Small intestine (tissue), 7 donors: ENCODE results near the gene EPN3. TPM values are rescaled to one million over a fixed set of nuclear protein-coding genes. Genes with fewer than 3 reads are reported as not detected.

Source experiments
- DNase-seq, 2 donors: peaks; one replicate each; pipeline versions ENCODE4 v3.0.0 to v3.0.0-alpha.2; 2013
- FAIRE-seq: peaks from 2 replicates; lab custom pipeline; 2012; peaks lifted over from hg19 to GRCh38; lab: Jason Lieb, UNC
- H3K27ac ChIP-seq, 3 donors: one replicate each; pipeline ENCODE4 v1.5.1; 2013; ENCODE audit warnings: low read length in 2 of 3, mild to moderate bottlenecking in 2 of 3, control low read depth in 1 of 3, inconsistent platforms in 1 of 3, low read depth in 1 of 3, moderate library complexity in 1 of 3
- H3K27me3 ChIP-seq, 3 donors: one replicate each; pipeline ENCODE4 v1.6.1; 2013; ENCODE audit warnings: low read length in 3 of 3, inconsistent platforms in 1 of 3; ENCODE audit not compliant: control insufficient read depth in 3 of 3, insufficient read depth in 3 of 3
- H3K36me3 ChIP-seq, 3 donors: one replicate each; pipeline ENCODE4 v1.6.1; 2013; ENCODE audit warnings: low read length in 3 of 3, inconsistent platforms in 1 of 3, low read depth in 1 of 3, mild to moderate bottlenecking in 1 of 3, moderate library complexity in 1 of 3; ENCODE audit not compliant: control insufficient read depth in 3 of 3, insufficient read depth in 2 of 3
- H3K4me1 ChIP-seq, 3 donors: one replicate each; pipeline ENCODE4 v1.6.1; 2013; ENCODE audit warnings: low read length in 2 of 3, inconsistent platforms in 1 of 3, low read depth in 1 of 3, mild to moderate bottlenecking in 1 of 3, moderate library complexity in 1 of 3; ENCODE audit not compliant: control insufficient read depth in 3 of 3, insufficient read depth in 2 of 3
- H3K4me3 ChIP-seq, 3 donors: one replicate each; pipeline ENCODE4 v1.5.1; 2013; ENCODE audit warnings: low read length in 3 of 3, control low read depth in 1 of 3, inconsistent platforms in 1 of 3, low read depth in 1 of 3, mild to moderate bottlenecking in 1 of 3, moderate library complexity in 1 of 3
- H3K9me3 ChIP-seq, 2 donors: one replicate each; pipeline ENCODE4 v1.6.1; 2013; ENCODE audit warnings: low read depth in 1 of 2, low read length in 1 of 2; ENCODE audit not compliant: control insufficient read depth in 2 of 2, insufficient read depth in 1 of 2
- WGBS, 3 donors: extraction: QIAGEN DNeasy Blood & Tissue Kit; methylation state at CpG; one replicate each; pipeline ENCODE4 v1.1.7; 2013; 5-methylcytosine and 5-hydroxymethylcytosine counted together
- polyA plus RNA-seq, 4 donors: library from polyadenylated mRNA; stranded (reverse) in 3 of 4; unstranded in 1 of 4; fragments of 200-250 nt in 3 of 4; fragments of 120-200 nt in 1 of 4; gene quantifications; one replicate each; pipeline versions ENCODE4 v1.2.1 to v1.2.3, GENCODE V29; 2013
- donor health status: healthy with polysubstance abuse.
- donor health status: control.
- donor health status: control.
- donor health status: Bipolar disorder and iron deficiency.
- donor health status: healthy.

The EPN3 gene
- polyA plus RNA-seq, 4 donors: 5.4 to 28.1 (median 11.5) TPM

- Histone ChIP-seq H3K4me3 (no peak overlapping the region), H3K9me3 (no peaks in the 10 kb centered on the region), H3K4me1 (peaks cover 0 to 10% (median 0%) of the 10 kb centered on the region in 3 donors), H3K27ac (no peak overlapping the region), H3K36me3 (no peaks in the 10 kb centered on the region), H3K27me3 (peaks cover 0 to 62% (median 17%) of the 10 kb centered on the region in 3 donors)
- 44 to 79% (median 63%) methylated on average over 2 of the region's 2 CpGs for WGBS, 3 donors
- FAIRE-seq: no peak
- no peak for DNase-seq
These were observed 34.4 kb downstream of the EPN3 start for GRCh38 chr17:50566886-50567285.

GRCh38 chr17:50568659-50569058 is 36.1 kb downstream of the EPN3 start:
- FAIRE-seq: no peak
- Histone ChIP-seq H3K9me3 (no peaks in the 10 kb centered on the region), H3K36me3 (peaks cover 0 to 2% (median 0%) of the 10 kb centered on the region in 3 donors), H3K4me3 (no peak overlapping the region), H3K4me1 (peaks cover 0 to 6% (median 0%) of the 10 kb centered on the region in 3 donors), H3K27me3 (peaks cover 0 to 44% (median 8%) of the 10 kb centered on the region in 3 donors), H3K27ac (no peak overlapping the region)
- no peak for DNase-seq
- 75 to 86% (median 79%) methylated on average over 12 of the region's 12 CpGs for WGBS, 3 donors

GRCh38 chr17:50569592-50569991 is 37.1 kb downstream of the EPN3 start:
- no peak for DNase-seq
- Histone ChIP-seq H3K9me3 (no peaks in the 10 kb centered on the region), H3K36me3 (peaks cover 0 to 2% (median 0%) of the 10 kb centered on the region in 3 donors), H3K4me1 (peaks cover 0 to 6% (median 0%) of the 10 kb centered on the region in 3 donors), H3K4me3 (no peak overlapping the region), H3K27me3 (peaks cover 0 to 35% (median 6%) of the 10 kb centered on the region in 3 donors), H3K27ac (no peak overlapping the region)
- 84 to 86% (median 85%) methylated on average over 7 of the region's 7 CpGs for WGBS, 3 donors
- no peak for FAIRE-seq

- Histone ChIP-seq H3K36me3 (peaks cover 0 to 2% (median 0%) of the 10 kb centered on the region in 3 donors), H3K4me1 (peaks cover 0 to 6% (median 0%) of the 10 kb centered on the region in 3 donors), H3K27me3 (peaks cover 0 to 30% (median 4%) of the 10 kb centered on the region in 3 donors), H3K9me3 (no peaks in the 10 kb centered on the region), H3K27ac (no peak overlapping the region), H3K4me3 (no peak overlapping the region)
- DNase-seq (no peak), FAIRE-seq (no peak)
- WGBS, 3 donors: 86 to 92% (median 87%) methylated on average over 8 of the region's 8 CpGs
These were observed 37.5 kb downstream of the EPN3 start for GRCh38 chr17:50570032-50570431.

- Histone ChIP-seq H3K4me3 (no peak overlapping the region), H3K4me1 (peaks cover 0 to 1% (median 0%) of the 10 kb centered on the region in 3 donors), H3K36me3 (peaks cover 0 to 2% (median 0%) of the 10 kb centered on the region in 3 donors), H3K27me3 (peaks cover 0 to 26% (median 4%) of the 10 kb centered on the region in 3 donors), H3K9me3 (no peaks in the 10 kb centered on the region), H3K27ac (no peak overlapping the region)
- DNase-seq: no peak
- FAIRE-seq: no peak
- 74 to 80% (median 79%) methylated on average over 7 of the region's 7 CpGs for WGBS, 3 donors
These were observed 38.0 kb downstream of the EPN3 start for GRCh38 chr17:50570528-50570927.

GRCh38 chr17:50571681-50572080 is 39.1 kb downstream of the EPN3 start:
- Histone ChIP-seq H3K36me3 (peaks cover 0 to 4% (median 0%) of the 10 kb centered on the region in 3 donors), H3K4me3 (no peak overlapping the region), H3K27me3 (peaks cover 0 to 15% (median under 1%) of the 10 kb centered on the region in 3 donors), H3K27ac (no peak overlapping the region), H3K4me1 (no peaks in the 10 kb centered on the region), H3K9me3 (no peaks in the 10 kb centered on the region)
- DNase-seq (no peak), FAIRE-seq (no peak)
- 79 to 87% (median 79%) methylated on average over 19 of the region's 19 CpGs for WGBS, 3 donors

- Histone ChIP-seq H3K27me3 (peaks cover 0 to 8% (median 0%) of the 10 kb centered on the region in 3 donors), H3K9me3 (no peaks in the 10 kb centered on the region), H3K36me3 (peaks cover 0 to 4% (median 0%) of the 10 kb centered on the region in 3 donors), H3K27ac (no peak overlapping the region), H3K4me1 (no peaks in the 10 kb centered on the region), H3K4me3 (no peak overlapping the region)
- FAIRE-seq (no peak), DNase-seq (no peak)
- WGBS, 3 donors: 92 to 94% (median 93%) methylated on average over 20 of the region's 20 CpGs
These were observed 40.0 kb downstream of the EPN3 start for GRCh38 chr17:50572541-50572940.

- Histone ChIP-seq H3K36me3 (peaks cover 0 to 4% (median 0%) of the 10 kb centered on the region in 3 donors), H3K27ac (no peak overlapping the region), H3K4me3 (no peak overlapping the region), H3K27me3 (peaks cover 0 to 5% (median 2%) of the 10 kb centered on the region in 3 donors), H3K4me1 (no peaks in the 10 kb centered on the region), H3K9me3 (no peaks in the 10 kb centered on the region)
- DNase-seq (no peak), FAIRE-seq (no peak)
- 85 to 88% (median 87%) methylated on average over 12 of the region's 12 CpGs for WGBS, 3 donors
These were observed 41.5 kb downstream of the EPN3 start for GRCh38 chr17:50573866-50574611.
